ENCODE data around the gene CPSF4L. TPM values are rescaled to one million over a fixed set of nuclear protein-coding genes. Genes with fewer than 3 reads are reported as not detected.

The CPSF4L gene
- total RNA-seq, 1 donor from 2014 or later: not detected

DNA sequence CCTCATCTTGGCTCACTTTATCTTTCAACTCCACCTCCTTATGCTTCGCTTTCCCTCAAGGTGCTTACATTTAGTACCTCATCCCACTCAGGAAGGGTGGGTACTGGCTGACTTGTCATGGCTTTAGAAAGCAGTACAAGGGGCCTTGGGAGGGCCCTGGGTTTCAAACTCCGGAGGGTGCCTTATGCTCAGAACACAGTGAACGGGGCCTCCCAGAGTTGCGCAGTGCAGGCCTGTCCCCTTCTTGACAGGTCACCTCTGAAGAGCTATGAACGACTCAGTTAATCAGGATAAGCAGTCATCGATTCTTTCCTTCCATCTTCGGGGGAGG, 62.8 kb downstream of the CPSF4L start:
- TF ChIP-seq, protein P1, sequence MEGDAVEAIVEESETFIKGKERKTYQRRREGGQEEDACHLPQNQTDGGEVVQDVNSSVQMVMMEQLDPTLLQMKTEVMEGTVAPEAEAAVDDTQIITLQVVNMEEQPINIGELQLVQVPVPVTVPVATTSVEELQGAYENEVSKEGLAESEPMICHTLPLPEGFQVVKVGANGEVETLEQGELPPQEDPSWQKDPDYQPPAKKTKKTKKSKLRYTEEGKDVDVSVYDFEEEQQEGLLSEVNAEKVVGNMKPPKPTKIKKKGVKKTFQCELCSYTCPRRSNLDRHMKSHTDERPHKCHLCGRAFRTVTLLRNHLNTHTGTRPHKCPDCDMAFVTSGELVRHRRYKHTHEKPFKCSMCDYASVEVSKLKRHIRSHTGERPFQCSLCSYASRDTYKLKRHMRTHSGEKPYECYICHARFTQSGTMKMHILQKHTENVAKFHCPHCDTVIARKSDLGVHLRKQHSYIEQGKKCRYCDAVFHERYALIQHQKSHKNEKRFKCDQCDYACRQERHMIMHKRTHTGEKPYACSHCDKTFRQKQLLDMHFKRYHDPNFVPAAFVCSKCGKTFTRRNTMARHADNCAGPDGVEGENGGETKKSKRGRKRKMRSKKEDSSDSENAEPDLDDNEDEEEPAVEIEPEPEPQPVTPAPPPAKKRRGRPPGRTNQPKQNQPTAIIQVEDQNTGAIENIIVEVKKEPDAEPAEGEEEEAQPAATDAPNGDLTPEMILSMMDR (IDR thresholded peaks at IDR 0.05; ENCODE audit: borderline replicate concordance): no peak
- H3K36me3 ChIP-seq: peaks cover 75% of the 10 kb centered on the region
- intact Hi-C loops (cut with micrococcal nuclease): no loop called here

More for the DNA sequence above, 62.8 kb downstream of the CPSF4L start:
- Histone ChIP-seq H3K27ac (replicated peaks) (no peak overlapping the region), H3K4me3 (no peak overlapping the region), H3K27me3 (ENCODE audit: low read depth) (no peaks in the 10 kb centered on the region), H3K4me1 (peaks cover 45% of the 10 kb centered on the region), H3K9me3 (replicated peaks) (no peaks in the 10 kb centered on the region)
- DNase-seq: no peak

Other genes with a start within 250 kb of the CPSF4L start
- gene SLC39A11, start 169.2 kb downstream of the CPSF4L start, total RNA-seq: 6.4 TPM
- 0.69 TPM for gene SSTR2, start 96.9 kb downstream of the CPSF4L start, total RNA-seq
- gene COG1, start 68.8 kb downstream of the CPSF4L start, total RNA-seq: 44.7 TPM
- gene CDC42EP4, start 50.1 kb upstream of the CPSF4L start, total RNA-seq: 34.0 TPM

Data from left ventricle myocardium inferior (tissue), 1 donor.